Ectodermal cell (in vitro differentiated cells): Measurements from ENCODE around the gene SLC16A13.

Source experiments
- H3K27ac ChIP-seq: 2 replicates; pipeline ENCODE4 v1.7.0; 2013; ENCODE audit warnings: mild to moderate bottlenecking, low read depth, low read length; ENCODE audit not compliant: insufficient read depth, poor library complexity, severe bottlenecking
- H3K27me3 ChIP-seq: 2 replicates; pipeline ENCODE4 v1.7.0; 2013; ENCODE audit warnings: mild to moderate bottlenecking, low read length; ENCODE audit not compliant: insufficient read depth, control insufficient read depth, poor library complexity, severe bottlenecking
- H3K36me3 ChIP-seq: one replicate; pipeline ENCODE4 v1.7.0; 2013; ENCODE audit warnings: low read length; ENCODE audit not compliant: control insufficient read depth, insufficient read depth
- H3K4me1 ChIP-seq: one replicate; pipeline ENCODE4 v1.7.0; 2013; ENCODE audit warnings: low read length; ENCODE audit not compliant: control insufficient read depth, insufficient read depth
- H3K4me3 ChIP-seq: 2 replicates; pipeline ENCODE4 v1.7.0; 2013; ENCODE audit warnings: low read depth, low read length, control low read depth; ENCODE audit not compliant: insufficient read depth
- H3K9me3 ChIP-seq: 2 replicates; pipeline ENCODE4 v1.7.0; 2013; ENCODE audit warnings: mild to moderate bottlenecking, low read length, moderate library complexity; ENCODE audit not compliant: control insufficient read depth
- WGBS, 2 experiments: methylation state at CpG; one replicate each; pipeline ENCODE4 v1.1.7; 2013; ENCODE audit warnings: missing lambda C conversion rate in 2 of 2; 5-methylcytosine and 5-hydroxymethylcytosine counted together

The SLC16A13 gene

DNA sequence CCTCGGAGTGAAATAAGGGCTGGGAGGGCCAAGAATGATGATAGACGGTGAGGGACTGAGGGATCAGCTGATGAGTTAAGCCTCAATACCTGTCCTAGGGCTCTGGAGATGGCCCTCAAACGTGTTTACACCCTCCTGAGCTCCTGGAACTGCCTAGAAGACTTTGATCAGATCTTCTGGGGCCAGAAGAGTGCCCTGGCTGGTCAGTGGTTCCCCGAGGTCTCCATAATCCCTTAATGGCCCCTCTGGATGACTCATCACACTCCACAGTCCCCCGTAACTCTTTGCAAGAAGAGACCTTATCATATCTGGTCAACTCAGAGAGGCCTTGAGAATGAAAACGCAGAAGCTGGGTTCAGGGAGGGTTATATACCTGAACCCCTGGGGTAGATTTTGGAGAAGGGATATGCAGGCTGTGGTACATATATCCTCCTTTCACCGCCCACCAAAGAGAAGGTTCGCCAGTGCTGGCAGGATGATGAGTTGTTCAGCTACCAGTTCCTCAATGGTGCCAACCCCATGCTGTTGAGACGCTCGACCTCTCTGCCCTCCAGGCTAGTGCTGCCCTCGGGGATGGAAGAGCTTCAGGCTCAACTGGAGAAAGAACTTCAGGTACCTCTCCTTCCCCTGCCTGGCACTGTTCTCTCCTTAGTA, 36.8 kb upstream of the SLC16A13 start:
- Histone ChIP-seq H3K4me3 (no peak overlapping the region), H3K27ac (no peak overlapping the region), H3K9me3 (no peaks in the 10 kb centered on the region), H3K4me1 (no peaks in the 10 kb centered on the region), H3K27me3 (peaks cover 25% of the 10 kb centered on the region), H3K36me3 (no peaks in the 10 kb centered on the region)
- WGBS, 2 experiments = 86 to 88% methylated on average over 11 of the region's 11 CpGs

DNA sequence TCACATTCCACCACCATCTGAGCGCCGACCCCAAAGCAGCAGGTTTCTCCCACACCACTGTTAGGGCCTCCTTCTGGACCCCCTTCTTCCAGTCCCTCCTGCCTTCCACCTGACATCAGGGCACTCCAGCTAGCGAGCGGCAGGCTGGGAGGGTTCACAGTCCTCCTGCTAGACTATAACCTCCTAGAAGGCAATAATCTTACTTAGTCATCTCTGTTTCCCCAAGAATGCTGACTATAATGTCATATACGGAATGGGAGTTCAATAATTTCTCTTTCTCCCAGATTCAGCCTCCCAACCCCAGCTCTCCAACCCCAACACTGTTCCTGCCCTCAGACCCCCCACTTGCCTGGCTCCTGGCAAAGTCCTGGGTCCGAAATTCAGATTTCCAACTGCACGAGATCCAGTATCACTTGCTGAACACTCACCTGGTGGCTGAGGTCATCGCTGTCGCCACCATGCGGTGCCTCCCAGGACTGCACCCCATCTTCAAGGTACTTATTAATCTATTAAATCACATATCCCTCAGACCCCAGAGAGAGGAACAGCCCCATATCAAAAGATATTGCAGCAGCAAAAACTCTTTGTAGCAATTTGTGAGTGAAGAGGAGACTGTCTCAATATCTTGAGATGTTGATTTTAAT, 34.4 kb upstream of the SLC16A13 start:
- Histone ChIP-seq H3K27ac (no peak overlapping the region), H3K4me3 (no peak overlapping the region), H3K36me3 (no peaks in the 10 kb centered on the region), H3K4me1 (no peaks in the 10 kb centered on the region), H3K27me3 (peaks cover 7% of the 10 kb centered on the region), H3K9me3 (no peaks in the 10 kb centered on the region)
- 67 to 73% methylated on average over 10 of the region's 10 CpGs for WGBS, 2 experiments

GRCh38 chr17:7002288-7003047, 33.3 kb upstream of the SLC16A13 start:
- Histone ChIP-seq H3K36me3 (no peaks in the 10 kb centered on the region), H3K4me1 (no peaks in the 10 kb centered on the region), H3K4me3 (no peak overlapping the region), H3K27me3 (no peaks in the 10 kb centered on the region), H3K9me3 (no peaks in the 10 kb centered on the region), H3K27ac (no peak overlapping the region)
- WGBS, 2 experiments = 94 to 96% methylated on average over 6 of the region's 6 CpGs

- H3K4me3 ChIP-seq = no peak overlapping the region
- H3K4me1 ChIP-seq = no peaks in the 10 kb centered on the region
- H3K9me3 ChIP-seq = no peaks in the 10 kb centered on the region
- WGBS, 2 experiments = 94 to 100% methylated on average over 1 of the region's 2 CpGs
- H3K27ac ChIP-seq = no peak overlapping the region
- no peaks in the 10 kb centered on the region for H3K27me3 ChIP-seq
- H3K36me3 ChIP-seq = no peaks in the 10 kb centered on the region
Observed at GRCh38 chr17:7003745-7004144, 32.1 kb upstream of the SLC16A13 start.

DNA sequence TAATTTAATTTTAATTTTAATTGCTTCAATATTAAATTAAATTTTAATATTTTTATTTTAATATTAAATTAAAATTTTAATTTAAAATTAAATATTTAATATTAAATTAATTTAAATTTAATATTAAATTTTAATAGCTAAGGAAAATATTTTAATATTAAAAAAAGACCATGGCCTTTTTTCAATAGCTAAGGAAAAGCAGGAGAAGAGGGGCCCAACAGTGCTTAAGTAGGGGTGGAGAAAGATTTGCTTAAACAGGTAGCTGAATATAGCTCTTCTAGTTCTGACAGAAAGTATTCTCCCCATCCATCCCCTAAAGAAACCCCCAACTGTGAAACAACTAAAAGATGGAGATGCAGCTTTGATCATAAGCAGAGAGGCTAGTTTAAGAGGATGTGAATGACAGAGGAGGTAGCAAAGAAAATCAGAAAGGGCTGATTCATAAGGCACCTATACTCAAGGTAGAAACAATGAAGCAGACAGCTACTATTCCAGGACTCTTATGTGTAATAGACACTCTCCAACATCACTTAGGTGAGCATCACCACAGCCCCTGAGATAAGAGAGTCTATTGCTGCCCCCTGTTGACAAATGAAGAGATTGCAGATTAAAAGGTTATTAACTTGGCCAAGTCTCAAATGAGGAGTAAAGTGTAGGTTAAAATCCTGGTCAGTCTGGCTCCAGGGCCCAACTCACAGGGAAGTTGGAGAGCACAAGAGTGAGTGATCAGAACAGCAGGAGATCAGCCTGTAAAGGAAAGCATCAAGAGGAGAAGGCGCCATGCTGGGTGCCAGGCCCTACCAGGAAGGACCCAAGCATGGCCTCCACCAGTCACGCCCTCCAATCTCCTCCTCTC, 31.2 kb upstream of the SLC16A13 start:
- 86 to 91% methylated on average over 2 of the region's 2 CpGs for WGBS, 2 experiments
- Histone ChIP-seq H3K4me3 (no peak overlapping the region), H3K9me3 (no peaks in the 10 kb centered on the region), H3K27ac (no peak overlapping the region), H3K36me3 (no peaks in the 10 kb centered on the region), H3K4me1 (no peaks in the 10 kb centered on the region), H3K27me3 (no peaks in the 10 kb centered on the region)

GRCh38 chr17:7005716-7006115, 30.1 kb upstream of the SLC16A13 start:
- Histone ChIP-seq H3K36me3 (no peaks in the 10 kb centered on the region), H3K4me1 (peaks cover under 1% of the 10 kb centered on the region), H3K27me3 (no peaks in the 10 kb centered on the region), H3K9me3 (no peaks in the 10 kb centered on the region), H3K27ac (no peak overlapping the region), H3K4me3 (no peak overlapping the region)
- WGBS, 2 experiments = 95% methylated on average over 6 of the region's 7 CpGs

- Histone ChIP-seq H3K9me3 (no peaks in the 10 kb centered on the region), H3K27ac (no peak overlapping the region), H3K36me3 (no peaks in the 10 kb centered on the region), H3K4me1 (peaks cover 8% of the 10 kb centered on the region), H3K27me3 (no peaks in the 10 kb centered on the region), H3K4me3 (no peak overlapping the region)
- WGBS, 2 experiments = 84 to 95% methylated on average over 2 of the region's 2 CpGs
Observed at GRCh38 chr17:7007143-7007542, 28.7 kb upstream of the SLC16A13 start.

GRCh38 chr17:7010523-7010922, 25.3 kb upstream of the SLC16A13 start:
- Histone ChIP-seq H3K36me3 (no peaks in the 10 kb centered on the region), H3K27ac (no peak overlapping the region), H3K9me3 (no peaks in the 10 kb centered on the region), H3K4me1 (peaks cover 21% of the 10 kb centered on the region), H3K4me3 (no peak overlapping the region), H3K27me3 (no peaks in the 10 kb centered on the region)
- WGBS, 2 experiments = 97% methylated on average over 2 of the region's 2 CpGs

GRCh38 chr17:7011415-7011814, 24.4 kb upstream of the SLC16A13 start:
- 82 to 85% methylated on average over 14 of the region's 14 CpGs for WGBS, 2 experiments
- Histone ChIP-seq H3K4me1 (peaks cover 22% of the 10 kb centered on the region), H3K27ac (no peak overlapping the region), H3K4me3 (peak overlapping the region; percentile 77), H3K27me3 (no peaks in the 10 kb centered on the region), H3K9me3 (no peaks in the 10 kb centered on the region), H3K36me3 (no peaks in the 10 kb centered on the region)

DNA sequence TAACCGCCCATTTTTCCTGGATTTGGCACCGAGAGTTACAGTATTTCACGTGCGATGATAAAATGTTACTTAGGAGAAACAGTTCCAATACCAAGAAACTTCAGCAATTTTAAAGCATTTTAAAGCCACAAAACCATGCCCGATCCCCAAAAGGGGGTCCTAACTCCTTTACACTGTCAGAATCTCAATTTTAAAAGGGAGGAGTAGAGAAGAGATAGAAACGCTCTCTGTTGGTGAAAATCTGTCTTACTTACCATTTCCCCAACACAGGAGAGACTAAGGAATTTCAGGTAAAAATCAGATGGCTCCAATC, 23.9 kb upstream of the SLC16A13 start:
- no peaks in the 10 kb centered on the region for H3K27me3 ChIP-seq
- H3K4me3 ChIP-seq = peak overlapping the region; percentile 77
- H3K9me3 ChIP-seq = no peaks in the 10 kb centered on the region
- peaks cover 22% of the 10 kb centered on the region for H3K4me1 ChIP-seq
- 5 to 6% methylated on average over 5 to 6 of the region's 6 CpGs for WGBS, 2 experiments
- peak overlapping the region; percentile 98 for H3K27ac ChIP-seq
- no peaks in the 10 kb centered on the region for H3K36me3 ChIP-seq
